Limb (tissue), 2 donors: Measurements from ENCODE around the gene ERC2.
A peak's percentile ranks its signal among the peaks of the same experiment; 100 is the strongest.
"Not testable (repeated sequence)": the region's sequence is repeated elsewhere in the genome, so short reads cannot be mapped to it uniquely, and the experiment has no call there.

Source experiments
- DNase-seq, 2 donors: peaks; one replicate each; pipeline ENCODE4 v3.0.0-alpha.2; 2016; ENCODE audit errors: extremely low spot score in 2 of 2

ERC2 gene

DNA sequence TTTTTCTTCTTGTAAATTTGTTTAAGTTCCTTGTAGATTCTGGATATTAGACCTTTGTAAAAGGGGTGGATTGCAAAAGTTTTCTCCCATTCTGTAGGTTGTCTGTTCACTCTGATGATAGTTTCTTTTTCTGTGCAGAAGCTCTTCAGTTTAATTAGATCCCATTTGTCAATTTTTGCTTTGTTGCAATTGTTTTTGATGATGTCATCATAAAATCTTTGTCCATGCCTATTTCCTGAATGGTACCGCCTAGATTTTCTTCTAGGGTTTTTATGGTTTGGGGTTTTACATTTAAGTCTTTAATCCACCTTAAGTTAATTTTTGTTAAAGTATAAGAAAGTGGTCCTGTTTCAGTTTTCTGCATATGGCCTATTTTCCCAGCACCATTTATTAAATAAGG lies 401.9 kb downstream of the ERC2 start:
- not testable (repeated sequence) for DNase-seq

DNA sequence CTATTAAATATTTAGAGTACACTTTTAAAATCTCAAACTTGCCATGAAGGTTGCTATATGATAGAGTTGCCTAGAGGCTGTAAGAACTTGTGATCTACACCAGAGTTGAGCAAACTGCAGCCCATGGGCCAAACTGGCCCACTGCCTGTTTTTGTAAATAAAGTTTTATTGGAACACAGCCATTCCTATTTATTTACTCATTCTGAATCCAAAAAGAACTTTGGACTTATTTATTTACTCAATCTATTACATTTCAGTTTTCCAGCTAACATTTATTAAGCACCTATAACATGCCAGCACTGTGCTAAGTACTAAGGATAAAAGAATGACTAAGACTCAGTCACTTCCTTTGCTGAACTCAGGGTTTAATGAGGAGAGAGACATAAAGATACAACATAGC lies 403.6 kb downstream of the ERC2 start:
- no peak for DNase-seq

DNA sequence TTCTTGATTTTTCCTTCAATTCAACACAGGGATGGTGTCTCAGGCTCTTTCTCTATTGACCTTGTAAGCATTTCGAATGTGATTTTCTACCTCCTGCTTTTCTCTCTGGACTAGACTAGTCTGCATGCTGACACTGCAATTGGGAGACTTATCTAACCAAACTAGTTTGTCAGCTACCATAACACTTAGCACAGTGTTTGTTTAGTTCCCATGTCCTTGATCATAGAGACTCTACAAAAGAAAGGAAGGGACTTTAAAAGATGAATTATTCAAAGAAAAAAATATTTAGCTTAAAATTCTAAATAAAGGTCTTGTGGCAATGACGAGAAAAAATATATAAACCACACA lies 407.0 kb downstream of the ERC2 start:
- no peak for DNase-seq

DNA sequence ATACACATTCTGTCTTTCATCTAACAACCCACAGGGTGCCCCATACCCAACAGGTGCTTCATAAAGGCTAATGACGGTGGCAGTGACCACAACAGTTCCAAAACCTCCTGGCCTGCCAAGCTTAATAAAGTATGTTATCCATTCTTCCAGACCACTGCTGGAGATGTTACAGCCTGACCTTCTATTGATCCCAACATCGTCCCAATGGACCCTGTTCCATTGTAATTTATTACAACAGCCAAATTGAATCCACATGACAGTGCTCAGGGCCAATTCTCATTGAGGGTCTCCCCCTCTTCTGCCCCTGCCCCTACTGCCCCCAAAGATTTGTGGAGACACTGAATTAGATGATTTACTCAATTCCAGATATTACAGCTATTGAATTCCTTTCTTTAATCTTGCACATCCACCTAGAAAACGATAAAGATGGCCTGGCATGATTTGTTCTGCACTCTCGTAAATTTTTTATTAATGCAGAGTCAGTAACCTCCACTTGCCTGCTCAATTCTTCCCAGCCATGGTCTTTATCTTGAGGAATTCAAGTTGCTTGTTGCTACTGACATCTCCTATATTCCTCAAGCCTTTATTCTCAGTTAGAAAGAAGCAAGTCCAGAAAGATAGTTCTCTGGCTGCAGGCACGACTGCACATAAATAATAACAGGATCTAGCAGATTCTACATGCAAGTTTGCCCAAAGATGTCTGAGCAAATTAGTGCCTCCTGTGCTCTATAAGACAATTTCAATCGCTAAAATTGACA lies 407.6 kb downstream of the ERC2 start:
- DNase-seq: no peak

DNA sequence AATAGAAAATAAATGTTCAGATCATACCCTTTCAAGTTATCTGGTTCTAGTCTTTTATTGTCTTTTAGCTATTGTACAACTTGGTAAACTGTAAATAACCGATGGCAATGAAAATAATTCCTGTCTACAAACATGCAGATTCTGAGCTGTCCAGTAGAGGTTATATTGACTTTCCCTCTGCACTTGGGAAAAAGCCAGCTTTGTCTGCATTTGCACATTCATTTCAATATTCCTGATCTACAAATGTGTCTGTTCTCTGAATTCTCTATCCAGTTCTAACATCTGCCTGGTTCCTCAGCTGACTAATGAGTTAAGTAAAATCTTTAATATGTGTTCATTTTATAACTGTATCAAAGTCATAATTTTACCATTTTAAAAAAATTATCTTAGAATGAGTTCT lies 408.5 kb downstream of the ERC2 start:
- DNase-seq: no peak

DNA sequence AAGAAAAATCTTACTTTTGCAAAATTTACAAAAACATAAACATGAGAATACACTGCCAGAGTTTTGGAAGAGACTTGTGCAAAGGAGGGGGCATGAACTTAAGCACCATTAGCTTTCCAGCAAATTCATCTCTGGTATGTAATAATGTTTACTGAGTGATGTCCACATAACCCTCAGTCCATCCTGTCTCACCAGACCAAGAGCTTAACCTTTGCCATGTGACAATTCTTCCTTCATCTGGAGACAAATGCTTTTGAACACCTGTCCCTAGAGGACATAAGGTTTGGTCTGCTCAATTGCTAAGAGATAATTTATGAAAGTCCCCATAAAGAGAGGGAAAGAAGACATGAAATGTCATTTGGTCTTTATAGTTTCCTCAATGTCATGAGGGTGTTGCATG lies 412.3 kb downstream of the ERC2 start:
- DNase-seq: no peak

DNA sequence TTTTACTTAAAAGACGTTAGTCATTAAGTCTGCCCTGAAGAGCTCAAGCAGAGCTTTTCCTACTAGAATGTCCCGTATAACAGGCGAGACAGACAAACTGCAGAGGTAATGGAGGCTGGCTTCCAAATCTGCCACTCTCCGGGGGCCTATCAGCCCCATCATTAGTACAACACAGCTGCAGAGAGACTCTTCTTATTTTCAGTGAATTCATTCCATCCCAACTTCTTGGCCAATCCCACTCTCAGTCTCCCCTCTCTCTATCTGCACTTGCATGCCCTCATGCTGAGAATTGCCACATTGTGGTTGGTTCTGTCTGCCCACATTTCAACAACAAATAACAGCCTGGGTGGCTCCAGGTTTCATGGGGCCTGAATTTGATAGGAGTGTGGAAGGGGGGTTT lies 412.7 kb downstream of the ERC2 start:
- DNase-seq: no peak

DNA sequence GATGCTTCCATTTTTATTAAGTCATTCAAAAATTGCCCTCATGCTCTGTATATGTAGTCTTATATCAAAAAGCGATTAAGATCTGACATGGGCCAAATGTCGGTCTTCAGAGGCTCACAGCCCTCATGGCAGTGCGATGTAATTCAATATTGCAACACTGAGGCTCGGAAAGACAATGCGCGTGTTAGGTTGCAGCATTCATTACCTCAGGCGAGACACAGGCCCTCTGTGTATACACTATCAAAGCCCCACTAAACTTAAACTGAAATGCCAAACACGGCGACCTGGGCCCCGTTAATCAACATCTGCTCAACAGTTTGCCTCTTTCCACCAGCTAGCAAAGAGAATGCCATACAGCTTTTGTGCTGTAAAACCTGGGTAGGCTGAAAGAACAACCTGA lies 413.4 kb downstream of the ERC2 start:
- peak in 1 of 2 donors; percentile 31 for DNase-seq

DNA sequence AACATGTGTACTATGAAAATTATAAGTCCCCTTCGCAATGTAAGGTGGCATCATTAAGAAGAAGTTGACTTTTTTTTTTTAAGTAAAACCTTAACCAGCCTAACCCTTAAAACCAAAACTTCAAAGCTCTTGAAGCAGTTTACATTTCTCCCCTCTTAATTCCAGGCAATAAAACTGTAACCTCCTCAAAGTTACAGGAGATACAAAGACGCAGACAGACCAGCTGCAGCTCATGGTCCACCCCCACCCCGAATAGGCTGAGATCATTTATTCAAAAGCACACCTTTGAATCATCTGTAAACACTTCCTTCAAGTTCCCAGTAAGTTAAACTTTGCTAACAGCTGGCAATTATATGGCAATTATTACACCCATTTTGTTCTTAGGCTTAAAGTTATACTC lies 414.5 kb downstream of the ERC2 start:
- DNase-seq: no peak

DNA sequence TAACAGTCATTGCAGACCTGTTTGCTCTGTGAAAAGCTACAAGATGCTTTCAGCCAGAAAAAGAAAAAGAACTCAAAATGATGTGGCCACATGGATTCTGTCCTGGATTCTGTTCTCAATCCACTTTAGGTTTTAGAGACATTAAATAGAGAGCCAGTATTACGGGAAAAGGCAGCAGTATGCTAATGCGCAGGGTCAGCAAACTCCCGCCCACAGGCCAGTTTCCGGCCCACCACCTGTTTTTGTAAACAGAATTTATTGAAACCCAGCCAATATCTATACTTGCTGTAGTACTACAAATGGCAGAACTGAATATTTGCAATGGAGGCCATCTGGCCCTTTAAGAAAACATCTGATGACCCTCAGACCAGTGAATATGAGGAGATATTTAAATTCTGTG lies 416.1 kb downstream of the ERC2 start:
- DNase-seq: no peak

DNA sequence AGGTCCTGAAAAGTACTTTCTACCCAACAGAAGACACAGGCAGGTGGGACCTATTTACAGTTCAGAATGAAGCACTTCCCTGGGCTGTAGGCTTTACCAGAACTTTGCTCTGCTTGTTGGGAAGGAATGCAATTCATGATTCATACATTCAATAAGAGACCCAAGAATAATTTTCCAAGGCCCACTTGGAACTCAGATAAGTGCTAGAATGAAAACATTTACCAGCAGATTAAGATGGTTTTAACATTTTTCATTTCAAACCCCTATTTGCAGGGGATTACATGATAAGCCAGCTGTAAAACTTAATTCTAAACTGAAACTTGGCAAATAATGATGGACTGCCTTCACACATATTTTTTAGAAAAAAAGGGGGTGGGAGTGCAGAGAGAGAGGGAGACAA lies 417.2 kb downstream of the ERC2 start:
- no peak for DNase-seq

DNA sequence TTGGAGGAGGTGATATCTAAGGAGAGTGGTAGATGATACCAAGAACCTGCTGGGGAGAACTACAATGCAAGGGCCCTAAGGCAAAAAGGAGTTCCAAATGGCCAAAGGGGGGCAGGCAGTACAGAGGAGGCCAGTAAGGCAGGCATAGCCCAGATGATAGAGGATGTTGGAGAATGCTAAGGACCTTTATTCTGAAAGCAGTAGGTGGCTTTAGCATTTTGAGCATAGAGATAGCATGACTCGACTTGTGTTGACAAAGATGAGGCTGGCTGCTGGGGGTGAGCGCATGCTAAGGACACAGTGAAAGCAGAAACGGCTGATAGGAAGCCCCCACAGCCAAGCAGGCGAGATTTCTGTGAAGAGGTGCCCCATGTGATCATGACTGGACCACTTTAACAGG lies 419.3 kb downstream of the ERC2 start:
- DNase-seq: no peak

DNA sequence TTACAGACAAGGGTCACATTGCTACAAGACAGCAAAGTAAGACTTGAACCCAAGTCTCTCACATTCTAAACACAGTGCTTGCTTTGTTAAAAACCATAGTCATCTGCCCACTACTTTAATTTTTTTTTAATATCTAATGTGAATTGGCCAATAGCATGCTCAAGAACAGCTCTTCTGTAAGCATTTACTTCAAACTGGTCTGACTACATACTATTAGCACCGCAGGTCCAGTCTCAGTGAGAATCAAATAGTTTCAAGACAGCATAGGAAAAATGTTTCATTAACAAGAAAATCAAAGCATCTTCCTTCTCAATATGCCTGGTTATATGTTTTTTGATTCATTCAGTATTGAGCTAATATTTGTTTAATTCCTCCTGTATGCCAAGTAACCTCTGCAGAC lies 419.9 kb downstream of the ERC2 start:
- DNase-seq: no peak

DNA sequence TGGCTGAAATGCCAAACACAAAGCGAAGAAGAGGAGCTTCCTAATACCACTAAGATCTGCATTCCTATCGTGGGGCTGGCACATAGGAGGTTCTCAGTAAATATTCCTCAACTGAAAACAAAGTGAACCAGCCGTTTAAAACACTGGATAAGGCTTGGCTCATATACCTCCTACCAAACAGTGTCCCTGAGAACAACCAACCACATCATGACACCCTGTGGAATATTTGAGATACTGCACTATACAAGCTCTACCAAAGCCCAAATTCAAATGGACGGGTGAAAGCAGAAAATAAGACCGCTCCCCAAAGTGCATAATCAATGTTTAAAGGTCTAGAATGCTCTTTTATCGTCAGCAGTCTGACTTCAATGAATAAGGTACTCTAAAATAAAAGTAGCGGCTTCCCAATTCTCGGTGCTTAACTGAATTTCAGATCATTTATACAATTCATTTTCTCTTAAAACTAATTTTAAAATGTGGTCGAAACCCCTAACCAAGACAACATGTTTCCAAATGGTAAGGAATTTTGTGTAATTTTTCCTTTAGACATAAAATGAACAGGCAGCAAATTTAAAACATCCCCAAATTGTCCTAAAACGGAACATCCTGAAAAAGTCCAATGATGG lies 425.8 kb downstream of the ERC2 start:
- DNase-seq: peak in 1 of 2 donors; percentile 77

DNA sequence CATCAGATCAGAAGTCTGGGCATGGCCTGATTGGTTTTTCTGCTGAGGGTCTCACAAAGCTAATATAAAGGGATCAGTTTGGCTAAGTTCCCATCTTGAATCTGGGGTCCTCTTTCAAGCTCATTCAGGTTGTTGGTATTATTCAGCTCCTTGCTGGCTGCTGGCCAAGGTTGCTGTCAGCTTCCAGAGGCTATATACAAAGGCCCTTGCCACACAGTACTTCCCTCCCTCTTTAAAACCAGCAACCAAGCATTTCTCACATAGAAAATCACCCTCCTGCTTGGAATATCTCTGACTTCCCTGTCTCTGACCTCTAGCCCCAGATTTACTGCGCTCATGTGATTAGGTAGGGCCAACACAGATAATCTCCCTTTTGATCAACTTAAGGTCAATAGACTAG lies 442.9 kb downstream of the ERC2 start:
- DNase-seq: no peak

DNA sequence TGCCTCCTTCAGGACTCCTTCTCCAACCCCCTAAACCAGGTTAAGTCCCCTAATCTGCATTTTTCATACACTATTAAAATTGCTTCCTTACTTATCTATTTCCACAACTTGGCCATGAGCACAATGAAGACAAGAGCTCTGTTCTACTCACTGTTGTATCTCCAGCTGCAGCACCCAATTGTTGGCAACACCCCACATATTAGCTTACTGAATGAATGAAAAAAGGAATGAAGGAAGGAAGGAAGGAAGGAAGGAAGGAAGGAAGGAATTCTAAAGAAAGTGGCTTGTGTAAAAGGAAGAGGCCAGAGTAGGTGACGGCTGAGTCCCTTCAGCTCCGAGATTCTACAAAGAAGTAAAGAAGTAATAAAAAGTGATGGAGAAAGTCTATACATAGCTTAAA lies 444.7 kb downstream of the ERC2 start:
- DNase-seq: no peak

DNA sequence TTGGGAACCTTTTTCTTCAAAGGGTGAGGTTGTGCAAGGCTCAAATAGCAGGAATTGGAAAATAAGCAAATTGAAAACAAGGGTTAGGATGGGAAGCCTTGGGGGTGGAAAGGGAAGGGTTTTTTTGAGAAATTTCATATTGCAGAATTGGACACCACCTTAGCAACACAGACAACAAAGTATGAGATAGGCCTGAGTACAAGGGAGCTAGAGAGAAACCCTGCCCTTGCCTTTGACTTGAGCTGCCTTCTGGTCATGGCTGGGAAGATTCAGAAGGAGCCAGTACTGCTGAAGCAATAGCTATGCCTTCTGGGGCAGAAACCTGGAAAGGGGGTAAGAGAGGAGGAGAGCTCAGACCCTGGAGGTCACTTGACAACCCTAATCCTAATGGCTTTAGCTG lies 445.6 kb downstream of the ERC2 start:
- no peak for DNase-seq

DNA sequence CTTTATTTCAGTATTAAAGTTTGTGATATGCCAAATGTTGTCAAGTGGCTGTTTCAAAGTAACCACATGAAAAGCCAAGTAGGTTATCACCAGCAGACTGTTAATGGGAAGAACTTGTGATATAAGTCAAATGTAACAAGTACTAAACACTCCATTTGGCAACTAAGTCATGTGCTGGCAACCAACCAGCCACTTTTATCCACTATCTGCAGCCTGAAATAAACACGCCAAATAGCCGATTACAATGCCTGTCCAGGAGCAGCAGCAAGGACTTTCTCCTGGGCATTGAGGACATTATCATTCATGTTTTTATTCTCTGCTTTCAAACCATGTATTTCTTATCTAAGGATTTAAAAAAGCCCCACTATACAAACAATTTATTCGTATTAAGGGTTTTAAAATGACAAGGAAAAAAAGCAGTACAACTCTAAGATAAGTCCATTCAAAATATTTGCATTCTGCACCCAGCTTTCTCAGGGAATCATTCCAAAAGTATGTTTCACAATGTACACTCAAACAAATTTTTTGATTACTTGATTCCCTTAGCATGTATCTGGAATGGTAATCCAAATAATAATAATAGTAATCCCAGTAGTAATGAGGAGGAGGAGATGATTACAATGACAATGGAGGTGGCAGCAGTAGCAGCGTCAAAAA lies 448.6 kb downstream of the ERC2 start:
- DNase-seq: no peak

DNA sequence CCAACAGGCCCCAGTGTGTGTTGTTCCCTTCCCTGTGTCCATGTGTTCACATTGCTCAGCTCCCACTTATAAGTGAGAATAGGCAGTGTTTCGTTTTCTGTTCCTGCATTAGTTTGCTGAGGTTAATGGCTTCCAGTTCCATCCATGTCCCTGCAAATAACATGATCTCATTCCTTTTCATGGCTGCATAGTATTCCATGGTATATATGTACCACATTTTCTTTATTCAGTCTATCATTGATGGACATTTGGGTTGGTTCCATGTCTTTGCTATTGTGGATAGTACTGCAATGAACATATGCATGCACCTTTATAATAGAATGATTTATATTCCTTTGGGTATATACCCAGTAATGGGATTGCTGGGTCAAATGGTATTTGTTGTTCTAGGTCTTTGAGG lies 452.9 kb downstream of the ERC2 start:
- not testable (repeated sequence) for DNase-seq

DNA sequence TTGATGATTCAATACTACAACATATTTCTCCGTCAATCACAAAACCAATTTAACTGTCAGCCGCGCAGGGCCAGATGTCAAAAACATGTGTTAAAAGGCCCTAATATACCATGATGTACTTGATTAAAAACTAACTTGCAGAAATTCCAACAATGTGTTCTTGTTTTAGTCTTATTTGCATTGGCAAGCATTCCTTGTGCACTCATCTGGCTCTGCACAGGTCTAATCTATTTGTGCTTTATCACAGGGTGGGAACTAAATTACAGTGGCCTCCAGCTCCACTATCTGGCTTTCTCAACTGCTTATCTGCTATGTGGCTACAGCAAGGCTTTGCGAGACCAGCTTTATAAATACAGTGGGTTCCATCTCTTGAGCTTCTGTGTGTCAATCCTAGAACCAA lies 455.5 kb downstream of the ERC2 start:
- no peak for DNase-seq

DNA sequence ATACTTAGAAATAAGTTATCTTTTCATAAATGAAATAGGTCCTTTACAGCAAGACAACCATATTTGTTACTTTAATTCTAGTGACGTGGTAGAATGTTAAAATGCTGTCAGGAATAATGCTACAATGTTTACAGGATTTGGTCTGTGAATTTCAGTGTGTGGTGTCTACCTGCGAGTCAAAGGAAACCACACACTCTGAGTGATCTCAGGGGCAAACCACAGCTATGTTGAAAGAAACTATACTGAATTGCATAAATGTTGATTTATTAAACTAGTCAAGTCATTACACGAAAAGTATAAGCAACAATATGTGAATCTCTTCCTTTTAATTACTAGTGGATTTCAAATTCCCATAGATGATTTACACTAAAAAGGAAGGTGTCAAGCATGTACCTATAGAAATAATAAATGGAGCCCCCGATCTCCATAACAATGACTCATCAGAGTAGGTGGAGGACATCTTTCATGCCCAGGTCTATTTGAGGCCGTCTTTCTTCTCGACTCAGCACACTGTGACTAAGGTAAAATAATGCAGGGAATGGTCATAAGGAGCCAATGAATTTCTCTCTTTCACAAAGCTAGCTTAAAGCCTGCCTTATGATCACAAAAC lies 463.0 kb downstream of the ERC2 start:
- no peak for DNase-seq

DNA sequence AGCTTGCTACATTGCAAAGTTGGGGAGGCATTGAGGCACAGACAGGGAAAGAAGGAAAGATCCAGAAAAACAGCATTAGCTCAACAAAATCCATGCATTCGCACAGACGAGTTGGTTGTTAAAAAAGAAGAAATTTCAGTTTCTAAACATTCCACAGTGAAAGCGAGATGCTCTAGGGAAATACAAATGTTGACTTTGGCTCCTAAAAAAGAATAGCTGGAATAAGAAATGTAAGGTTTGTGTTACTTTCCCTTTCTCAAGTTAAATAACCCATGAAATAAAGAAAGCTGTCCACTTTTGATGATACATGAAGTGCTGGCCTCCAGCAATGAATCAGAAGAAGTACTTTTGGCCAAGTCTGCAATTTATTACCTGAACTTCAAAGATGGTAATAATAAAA lies 465.1 kb downstream of the ERC2 start:
- no peak for DNase-seq

DNA sequence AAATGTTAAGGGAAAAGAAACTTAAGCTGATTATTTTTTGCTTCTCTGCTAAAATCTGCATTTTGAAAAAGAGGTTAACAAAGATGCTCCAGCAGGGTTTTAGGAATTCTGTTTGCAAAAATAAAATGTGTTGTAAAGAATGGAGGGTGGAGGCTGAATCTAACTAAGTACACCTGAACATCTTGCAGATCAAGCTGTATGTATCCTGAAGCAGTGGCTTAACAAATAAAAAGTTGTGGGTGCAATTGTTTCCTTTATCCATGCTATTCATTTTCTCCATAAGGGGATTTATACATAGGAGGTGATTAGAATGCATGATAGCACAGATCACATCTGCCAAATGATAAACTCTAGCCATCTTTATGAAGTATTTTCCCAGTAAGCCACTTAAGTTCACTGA lies 466.3 kb downstream of the ERC2 start:
- no peak for DNase-seq
